Measurements from ENCODE around the gene KLK13.

DNA sequence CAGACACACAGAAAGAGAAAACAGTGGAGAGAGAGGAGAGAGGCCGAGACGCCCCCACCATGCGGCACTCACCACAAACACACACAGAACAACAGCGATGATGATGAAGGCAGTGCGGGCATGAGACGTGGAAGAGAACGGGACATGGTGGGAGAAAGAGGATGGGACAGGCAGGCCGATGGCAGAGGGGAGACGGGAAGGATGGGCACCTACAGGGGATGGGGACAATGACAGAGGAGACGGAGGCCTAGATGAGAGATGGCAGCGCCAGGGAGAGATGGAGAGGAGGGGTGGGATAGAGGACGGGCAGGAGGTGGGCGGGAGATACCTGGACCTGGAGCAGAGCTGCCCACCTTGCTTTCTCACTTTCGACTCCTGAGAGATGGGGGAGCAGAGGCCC is 18.9 kb upstream of the KLK13 start:
- no peak for TF ChIP-seq POLR2A (IDR thresholded peaks at IDR 0.05)
- no peak for TF ChIP-seq CTCF (IDR thresholded peaks at IDR 0.05)
